CD14-positive monocyte (primary cell): Measurements from ENCODE around the gene FGF21. TPM values are rescaled to one million over a fixed set of nuclear protein-coding genes. Genes with fewer than 3 reads are reported as not detected.
A peak's percentile ranks its signal among the peaks of the same experiment; 100 is the strongest.

Experiments used
- DNase-seq, 3 donors: peaks; one replicate each; pipeline ENCODE4 v3.0.0-alpha.2; 2011 to 2022
- H2AFZ ChIP-seq: 2 replicates; pipeline ENCODE4 v1.6.0; 2012; ENCODE audit warnings: mild to moderate bottlenecking, low read depth, low read length, inconsistent platforms; ENCODE audit not compliant: insufficient read depth, poor library complexity, severe bottlenecking
- H3K27ac ChIP-seq, 2 donors: 1 replicate in 1 of 2; 2 replicates in 1 of 2; pipeline ENCODE4 v1.5.1; 2012 to 2013; ENCODE audit warnings: low read length in 2 of 2, control low read depth in 1 of 2, inconsistent platforms in 1 of 2, low read depth in 1 of 2, mild to moderate bottlenecking in 1 of 2
- H3K27me3 ChIP-seq, 2 donors: one replicate each; pipeline versions ENCODE4 v1.6.0 to v1.6.1; 2011 to 2013; ENCODE audit warnings: low read length in 2 of 2; ENCODE audit not compliant: control insufficient read depth in 2 of 2, insufficient read depth in 2 of 2
- H3K36me3 ChIP-seq, 2 donors: replicated peaks in 1 of 2; 1 replicate in 1 of 2; 2 replicates in 1 of 2; pipeline versions ENCODE4 v1.5.1 to v1.6.1; 2012 to 2013; ENCODE audit warnings: low read length in 2 of 2, control low read depth in 1 of 2, inconsistent platforms in 1 of 2, mild to moderate bottlenecking in 1 of 2; ENCODE audit not compliant: insufficient read depth in 2 of 2, control insufficient read depth in 1 of 2
- H3K4me1 ChIP-seq, 2 donors: 1 replicate in 1 of 2; 2 replicates in 1 of 2; pipeline versions ENCODE4 v1.5.1 to v1.6.1; 2012 to 2013; ENCODE audit warnings: low read length in 2 of 2, control low read depth in 1 of 2, inconsistent platforms in 1 of 2, mild to moderate bottlenecking in 1 of 2, moderate library complexity in 1 of 2; ENCODE audit not compliant: insufficient read depth in 2 of 2, control insufficient read depth in 1 of 2
- H3K4me2 ChIP-seq: replicated peaks from 2 replicates; pipeline ENCODE3; 2012; ENCODE audit warnings: low read length, moderate library complexity, mild to moderate bottlenecking; ENCODE audit not compliant: poor library complexity, severe bottlenecking; ENCODE audit errors: extremely low read depth
- H3K4me3 ChIP-seq, 3 experiments: fragments of 200-600 bp in 1 of 3; sonication (generic) in 1 of 3; replicated peaks in 1 of 3; 1 replicate in 2 of 3; 2 replicates in 1 of 3; pipeline ENCODE4 v1.5.1; 2011 to 2013; ENCODE audit warnings: low read length in 3 of 3, mild to moderate bottlenecking in 3 of 3, control low read depth in 2 of 3, low read depth in 2 of 3, inconsistent platforms in 1 of 3, moderate library complexity in 1 of 3
- H3K79me2 ChIP-seq: 2 replicates; pipeline ENCODE4 v1.6.0; 2012; ENCODE audit warnings: mild to moderate bottlenecking, control low read depth, inconsistent platforms, low read length, moderate library complexity; ENCODE audit not compliant: insufficient read depth
- H3K9ac ChIP-seq: 2 replicates; pipeline ENCODE4 v1.6.0; 2017; ENCODE audit warnings: low read length, mild to moderate bottlenecking; ENCODE audit not compliant: insufficient read depth, poor library complexity, severe bottlenecking
- H3K9me3 ChIP-seq, 2 donors: replicated peaks in 1 of 2; 1 replicate in 1 of 2; 2 replicates in 1 of 2; pipeline versions ENCODE4 v1.5.1 to v1.6.1; 2012 to 2013; ENCODE audit warnings: low read length in 2 of 2, control low read depth in 1 of 2; ENCODE audit not compliant: control insufficient read depth in 1 of 2, insufficient read depth in 1 of 2
- H4K20me1 ChIP-seq: 2 replicates; pipeline ENCODE4 v1.6.0; 2012; ENCODE audit warnings: mild to moderate bottlenecking, low read length, control low read depth, moderate library complexity; ENCODE audit not compliant: insufficient read depth
- H3K27ac Mint-ChIP-seq, 7 donors: one replicate each; pipeline ENCODE4 v1.8.0; 2020; ENCODE audit warnings: mild to moderate bottlenecking in 7 of 7, mixed read lengths in 7 of 7, moderate library complexity in 6 of 7, inconsistent platforms in 2 of 7
- H3K27me3 Mint-ChIP-seq, 3 donors: one replicate each; pipeline ENCODE4 v1.8.0; 2021 to 2022; ENCODE audit warnings: low read depth in 3 of 3, mild to moderate bottlenecking in 3 of 3, mixed read lengths in 3 of 3, moderate library complexity in 3 of 3, inconsistent platforms in 1 of 3
- H3K36me3 Mint-ChIP-seq, 2 donors: one replicate each; pipeline ENCODE4 v1.8.0; 2020; ENCODE audit warnings: mixed read lengths in 2 of 2, inconsistent platforms in 1 of 2, mild to moderate bottlenecking in 1 of 2
- H3K4me1 Mint-ChIP-seq: one replicate; pipeline ENCODE4 v1.8.0; 2020; ENCODE audit warnings: mild to moderate bottlenecking, mixed read lengths
- H3K4me3 Mint-ChIP-seq, 2 donors: one replicate each; pipeline ENCODE4 v1.8.0; 2020; ENCODE audit warnings: mild to moderate bottlenecking in 2 of 2, mixed read lengths in 2 of 2, moderate library complexity in 1 of 2
- H3K9me3 Mint-ChIP-seq, 7 donors: one replicate each; pipeline ENCODE4 v1.8.0; 2020 to 2022; ENCODE audit warnings: mixed read lengths in 7 of 7, mild to moderate bottlenecking in 6 of 7, moderate library complexity in 6 of 7, inconsistent platforms in 2 of 7
- whole genome bisulfite sequencing: methylation state at CpG from one replicate; pipeline ENCODE4 v1.1.5; 2013; ENCODE audit warnings: missing lambda C conversion rate; ENCODE audit not compliant: insufficient coverage; 5-methylcytosine and 5-hydroxymethylcytosine counted together
- intact Hi-C, 2 donors: fragments of 100-400 bp; cut with micrococcal nuclease; formaldehyde crosslinking; loops; one replicate each; pipeline versions ENCODE4 v1.15.0 to v1.15.1; 2023
- polyA plus RNA-seq, 3 donors: library from polyadenylated mRNA; depleted of rRNA in 1 of 3; unstranded in 2 of 3; stranded (reverse) in 1 of 3; fragments of 300-500 nt in 2 of 3; fragments of >200 nt in 1 of 3; fragmentation: Illumina TruSeq in 2 of 3; gene quantifications; 1 replicate in 2 of 3; 2 replicates in 1 of 3; pipeline ENCODE4 v1.2.3, GENCODE V29; 2012 to 2021
- small RNA-seq: library from RNA; depleted of rRNA; stranded (forward); fragments of <200 nt; gene quantifications from one replicate; pipeline ENCODE3, GENCODE V24; 2012; ENCODE audit warnings: low read depth; ENCODE audit not compliant: insufficient read length
- TF ChIP-seq, protein P1 (sequence below): fragments of 200-600 bp; IDR thresholded peaks from one replicate; pipeline ENCODE4 v1.8.0; 2022; ENCODE audit warnings: antibody characterized with exemption, mild to moderate bottlenecking

FGF21 gene
- polyA plus RNA-seq, 3 donors = not detected

DNA sequence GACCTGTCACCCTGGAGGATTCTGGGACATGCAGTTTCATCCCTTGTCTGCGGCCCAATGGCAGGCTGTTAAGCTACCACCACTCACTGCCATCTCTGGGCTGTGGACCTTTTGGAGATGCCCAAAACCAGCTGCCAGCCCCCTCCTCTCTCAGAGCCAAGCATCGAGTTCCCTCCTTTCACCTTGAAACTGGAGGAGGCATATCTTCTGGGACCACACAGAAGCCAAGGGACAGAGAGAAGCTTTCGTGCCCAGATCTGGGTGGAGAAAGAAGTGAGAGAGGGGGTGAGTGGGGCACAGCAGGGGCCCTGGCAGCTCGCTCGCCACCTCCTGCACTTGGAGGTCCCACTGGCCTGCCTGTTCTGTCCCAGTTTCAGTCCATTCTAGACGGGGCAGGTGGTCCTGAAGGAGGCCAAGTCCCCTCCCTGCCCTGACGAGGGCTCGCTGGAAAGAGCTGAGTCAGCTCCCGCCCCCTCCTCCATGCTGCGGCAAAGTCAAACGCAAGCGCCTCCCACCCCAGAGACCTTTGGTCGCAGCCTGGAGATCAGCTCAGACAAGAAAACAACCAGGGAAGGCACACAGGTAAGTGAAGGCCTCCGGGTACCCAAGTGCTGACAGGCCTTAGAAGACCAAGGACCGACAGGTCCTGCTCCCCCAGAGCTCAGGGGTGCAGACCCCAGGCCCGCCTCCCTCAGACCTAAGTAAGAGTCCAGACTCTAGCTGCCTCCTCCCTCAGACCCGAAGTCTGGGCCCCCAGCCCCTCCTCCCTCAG lies 51.7 kb downstream of the FGF21 start:
- Histone ChIP-seq H2AFZ (no peak overlapping the region), H3K9ac (no peak overlapping the region), H3K4me1 (peaks cover 19 to 25% of the 10 kb centered on the region in 2 donors), H3K36me3 (no peaks in the 10 kb centered on the region), H4K20me1 (no peaks in the 10 kb centered on the region), H3K4me3 (no peak overlapping the region), H3K27me3 (peaks cover 0 to 2% of the 10 kb centered on the region in 2 donors), H3K9me3 (no peaks in the 10 kb centered on the region), H3K79me2 (peaks cover 7% of the 10 kb centered on the region), H3K4me2 (no peak overlapping the region), H3K27ac (no peak overlapping the region)
- Mint-ChIP-seq H3K4me1 (peaks cover 20% of the 10 kb centered on the region), H3K9me3 (no peaks in the 10 kb centered on the region), H3K4me3 (no peak overlapping the region), H3K27me3 (peaks cover 0 to 8% (median 4%) of the 10 kb centered on the region in 3 donors), H3K36me3 (peaks cover 5 to 6% of the 10 kb centered on the region in 2 donors), H3K27ac (no peak overlapping the region)
- DNase-seq = peak in 2 of 3 donors; percentile 35 to 53
- TF ChIP-seq, protein P1, sequence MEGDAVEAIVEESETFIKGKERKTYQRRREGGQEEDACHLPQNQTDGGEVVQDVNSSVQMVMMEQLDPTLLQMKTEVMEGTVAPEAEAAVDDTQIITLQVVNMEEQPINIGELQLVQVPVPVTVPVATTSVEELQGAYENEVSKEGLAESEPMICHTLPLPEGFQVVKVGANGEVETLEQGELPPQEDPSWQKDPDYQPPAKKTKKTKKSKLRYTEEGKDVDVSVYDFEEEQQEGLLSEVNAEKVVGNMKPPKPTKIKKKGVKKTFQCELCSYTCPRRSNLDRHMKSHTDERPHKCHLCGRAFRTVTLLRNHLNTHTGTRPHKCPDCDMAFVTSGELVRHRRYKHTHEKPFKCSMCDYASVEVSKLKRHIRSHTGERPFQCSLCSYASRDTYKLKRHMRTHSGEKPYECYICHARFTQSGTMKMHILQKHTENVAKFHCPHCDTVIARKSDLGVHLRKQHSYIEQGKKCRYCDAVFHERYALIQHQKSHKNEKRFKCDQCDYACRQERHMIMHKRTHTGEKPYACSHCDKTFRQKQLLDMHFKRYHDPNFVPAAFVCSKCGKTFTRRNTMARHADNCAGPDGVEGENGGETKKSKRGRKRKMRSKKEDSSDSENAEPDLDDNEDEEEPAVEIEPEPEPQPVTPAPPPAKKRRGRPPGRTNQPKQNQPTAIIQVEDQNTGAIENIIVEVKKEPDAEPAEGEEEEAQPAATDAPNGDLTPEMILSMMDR = no peak
- intact Hi-C loops = no loop called here
- 92% methylated on average over 14 of the region's 17 CpGs for WGBS

DNA sequence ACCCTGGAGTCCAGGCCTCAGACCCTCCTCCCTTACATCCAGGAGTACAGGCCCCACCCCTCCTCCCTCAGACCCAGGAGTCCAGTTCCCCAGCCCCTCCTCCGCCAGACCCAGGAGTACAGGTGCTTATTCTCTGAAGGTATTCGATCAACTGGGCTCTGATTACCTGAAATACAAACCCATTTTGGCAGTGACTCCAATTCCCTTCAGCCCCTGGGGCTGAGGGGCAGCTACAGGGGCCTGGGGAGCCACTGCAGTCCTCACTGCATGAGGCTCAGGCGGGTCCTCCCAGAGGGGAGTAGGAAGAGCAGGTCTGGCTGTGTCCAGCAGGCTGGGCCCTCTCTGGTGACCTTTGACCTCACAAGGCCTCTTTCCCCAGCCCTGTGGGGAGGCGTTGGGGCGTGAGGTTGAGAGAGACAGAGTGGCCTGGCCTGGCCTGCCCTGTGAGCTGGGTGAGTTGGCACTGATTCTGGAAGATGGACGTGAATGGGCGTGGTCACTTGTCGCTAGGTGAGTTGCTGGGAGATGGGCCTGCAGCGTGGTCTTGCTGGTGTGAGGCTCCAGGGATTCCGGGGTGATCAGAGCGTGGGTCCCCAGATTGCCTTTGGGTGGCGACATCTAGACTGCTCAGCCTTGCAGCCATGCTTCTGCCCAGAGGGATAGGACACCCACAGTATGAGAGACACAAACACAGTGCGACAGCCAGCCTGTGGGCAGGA lies 52.4 kb downstream of the FGF21 start:
- H3K4me1 Mint-ChIP-seq = peaks cover 26% of the 10 kb centered on the region
- no peak overlapping the region for H3K4me3 ChIP-seq
- no peak for DNase-seq
- no peak overlapping the region for H3K9ac ChIP-seq
- H3K4me1 ChIP-seq = peaks cover 24 to 31% of the 10 kb centered on the region in 2 donors
- TF ChIP-seq, protein P1 = no peak
- peaks cover 0 to 14% (median 5%) of the 10 kb centered on the region in 3 donors for H3K27me3 Mint-ChIP-seq
- H3K4me3 Mint-ChIP-seq = no peak overlapping the region
- peaks cover 0 to 3% of the 10 kb centered on the region in 2 donors for H3K27me3 ChIP-seq
- H3K27ac Mint-ChIP-seq = peak overlapping the region in 1 of 7 donors; percentile 51
- no peaks in the 10 kb centered on the region for H4K20me1 ChIP-seq
- H3K36me3 Mint-ChIP-seq = peaks cover 5 to 6% of the 10 kb centered on the region in 2 donors
- 98% methylated on average over 11 of the region's 13 CpGs for WGBS
- no peaks in the 10 kb centered on the region for H3K9me3 Mint-ChIP-seq
- H3K9me3 ChIP-seq = no peaks in the 10 kb centered on the region
- no peak overlapping the region for H3K27ac ChIP-seq
- no peak overlapping the region for H3K4me2 ChIP-seq
- H3K36me3 ChIP-seq = no peaks in the 10 kb centered on the region
- peaks cover 7% of the 10 kb centered on the region for H3K79me2 ChIP-seq
- no peak overlapping the region for H2AFZ ChIP-seq
- intact Hi-C loops = no loop called here

Small RNA genes within 50 kb of the gene (small RNA-seq; reads per million reads assigned to genes)
- gene RNU6-317P = not detected

Other genes with a start within 250 kb of the FGF21 start
- gene LMTK3, start 243.7 kb upstream of the FGF21 start, polyA plus RNA-seq = under 1 TPM in 1 of 3 donors, not detected in 2; 0.08 TPM
- gene SULT2B1, start 203.4 kb upstream of the FGF21 start, polyA plus RNA-seq = under 1 TPM in 2 of 3 donors, not detected in 1; 0.09 to 0.40 TPM
- gene SPACA4, start 148.8 kb upstream of the FGF21 start, polyA plus RNA-seq = not detected
- gene FAM83E, start 140.4 kb upstream of the FGF21 start, polyA plus RNA-seq = not detected
- 1,000 to 10,000 TPM in 1 of 3 donors, 100 to 1,000 TPM in 2; 803 to 1,540 (median 892) TPM for gene RPL18, start 136.3 kb upstream of the FGF21 start, polyA plus RNA-seq
- gene SPHK2, start 136.0 kb upstream of the FGF21 start, polyA plus RNA-seq = 1 to 10 TPM; 8.5 to 9.4 (median 9.1) TPM
- gene DBP, start 118.1 kb upstream of the FGF21 start, polyA plus RNA-seq = 10 to 100 TPM; 12.8 to 22.3 (median 17.5) TPM
- gene CA11, start 109.3 kb upstream of the FGF21 start, polyA plus RNA-seq = 1 to 10 TPM; 1.1 to 4.9 (median 1.8) TPM
- gene NTN5, start 82.5 kb upstream of the FGF21 start, polyA plus RNA-seq = under 1 TPM in 1 of 3 donors, not detected in 2; 0.44 TPM
- not detected for gene FUT2, start 59.6 kb upstream of the FGF21 start, polyA plus RNA-seq
- under 1 TPM in 1 of 3 donors, not detected in 2; 0.07 TPM for gene MAMSTR, start 35.8 kb upstream of the FGF21 start, polyA plus RNA-seq
- gene RASIP1, start 14.9 kb upstream of the FGF21 start, polyA plus RNA-seq = 1 to 10 TPM in 1 of 3 donors, not detected in 2; 1.2 TPM
- gene IZUMO1, start 8.6 kb upstream of the FGF21 start, polyA plus RNA-seq = not detected
- gene FUT1, start 2.9 kb upstream of the FGF21 start, polyA plus RNA-seq = under 1 TPM in 1 of 3 donors, not detected in 2; 0.03 TPM
- 10 to 100 TPM; 14.1 to 17.0 (median 16.0) TPM for gene BCAT2, start 55.5 kb downstream of the FGF21 start, polyA plus RNA-seq
- not detected for gene HSD17B14, start 81.0 kb downstream of the FGF21 start, polyA plus RNA-seq
- 1 to 10 TPM in 2 of 3 donors, under 1 TPM in 1; 0.69 to 1.5 (median 1.1) TPM for gene PLEKHA4, start 113.1 kb downstream of the FGF21 start, polyA plus RNA-seq
- 100 to 1,000 TPM; 127 to 745 (median 169) TPM for gene PPP1R15A, start 116.9 kb downstream of the FGF21 start, polyA plus RNA-seq
- gene TULP2, start 143.2 kb downstream of the FGF21 start, polyA plus RNA-seq = not detected
- 100 to 1,000 TPM in 2 of 3 donors, 10 to 100 TPM in 1; 80.9 to 178 (median 108) TPM for gene NUCB1, start 144.8 kb downstream of the FGF21 start, polyA plus RNA-seq
- under 1 TPM in 1 of 3 donors, not detected in 2; 0.38 TPM for gene DHDH, start 178.2 kb downstream of the FGF21 start, polyA plus RNA-seq
- 100 to 1,000 TPM in 1 of 3 donors, 10 to 100 TPM in 2; 69.2 to 135 (median 80.5) TPM for gene BAX, start 199.4 kb downstream of the FGF21 start, polyA plus RNA-seq
- over 10,000 TPM in 2 of 3 donors, 1,000 to 10,000 TPM in 1; 4,468 to 26,681 (median 23,650) TPM for gene FTL, start 209.8 kb downstream of the FGF21 start, polyA plus RNA-seq
- 10 to 100 TPM; 13.3 to 26.0 (median 21.3) TPM for gene GYS1, start 237.8 kb downstream of the FGF21 start, polyA plus RNA-seq
- gene RUVBL2, start 238.4 kb downstream of the FGF21 start, polyA plus RNA-seq = 10 to 100 TPM; 40.1 to 44.4 (median 41.9) TPM